GM23338 (cell line): ENCODE measurements around the gene LRRFIP2. TPM values are rescaled to one million over a fixed set of nuclear protein-coding genes. Genes with fewer than 3 reads are reported as not detected.

Experiments
- ATAC-seq: fragments of 200-7000 bp; cut with Tn5 transposase; 3 replicates; pipeline ENCODE4 v1.9.1; 2020
- DNase-seq: peaks from one replicate; pipeline ENCODE4 v3.0.0-alpha.2; 2015; ENCODE audit warnings: low spot score
- H2AFZ ChIP-seq: fragments of 200-600 bp; sonication (generic); 2 replicates; pipeline ENCODE4 v1.8.0; 2016; ENCODE audit warnings: antibody characterized with exemption, mild to moderate bottlenecking, moderate library complexity
- H3F3A ChIP-seq: fragments of 200-600 bp; sonication (generic); replicated peaks from 2 replicates; pipeline ENCODE4 v1.8.0; 2017; ENCODE audit warnings: antibody characterized with exemption, mixed run types, low read depth
- H3K27ac ChIP-seq: fragments of 200-600 bp; sonication (generic); 2 replicates; pipeline ENCODE4 v1.6.1; 2016; ENCODE audit warnings: low read depth
- H3K27me3 ChIP-seq: fragments of 200-600 bp; sonication (generic); 2 replicates; pipeline ENCODE4 v1.8.0; 2016; ENCODE audit warnings: mild to moderate bottlenecking, mixed run types, moderate library complexity; ENCODE audit not compliant: insufficient read depth
- H3K36me3 ChIP-seq: fragments of 200-600 bp; sonication (generic); 2 replicates; pipeline ENCODE4 v1.8.0; 2016; ENCODE audit warnings: mild to moderate bottlenecking; ENCODE audit not compliant: insufficient read depth
- H3K4me1 ChIP-seq: fragments of 200-600 bp; sonication (generic); 2 replicates; pipeline ENCODE4 v1.8.0; 2016; ENCODE audit warnings: mild to moderate bottlenecking, moderate library complexity; ENCODE audit not compliant: insufficient read depth
- H3K4me2 ChIP-seq: fragments of 200-600 bp; sonication (generic); 2 replicates; pipeline ENCODE4 v1.7.1; 2017; ENCODE audit warnings: mixed run types
- H3K4me3 ChIP-seq: fragments of 200-600 bp; sonication (generic); 2 replicates; pipeline ENCODE4 v1.6.1; 2016; ENCODE audit warnings: mixed run types
- H3K79me2 ChIP-seq: fragments of 200-600 bp; sonication (generic); replicated peaks from 2 replicates; pipeline ENCODE4 v1.8.0; 2017; ENCODE audit warnings: mild to moderate bottlenecking; ENCODE audit not compliant: insufficient read depth
- H3K9me2 ChIP-seq: fragments of 200-600 bp; sonication (generic); 2 replicates; pipeline ENCODE4 v1.8.0; 2017; ENCODE audit not compliant: insufficient read depth
- H4K20me1 ChIP-seq: fragments of 200-600 bp; sonication (generic); replicated peaks from 2 replicates; pipeline ENCODE4 v1.8.0; 2017; ENCODE audit warnings: mild to moderate bottlenecking; ENCODE audit not compliant: insufficient read depth
- H3K27ac Mint-ChIP-seq: 2 replicates; pipeline ENCODE4 v1.8.0; 2020; ENCODE audit warnings: inconsistent platforms, mild to moderate bottlenecking, moderate library complexity, mixed read lengths
- H3K27me3 Mint-ChIP-seq: 3 replicates; pipeline ENCODE4 v1.8.0; 2022; ENCODE audit warnings: low read depth, mild to moderate bottlenecking, moderate library complexity, mixed read lengths, inconsistent platforms; ENCODE audit not compliant: insufficient read depth, poor library complexity
- H3K36me3 Mint-ChIP-seq: 3 replicates; pipeline ENCODE4 v1.8.0; 2021; ENCODE audit warnings: low read depth, mild to moderate bottlenecking, inconsistent platforms, moderate library complexity, mixed read lengths
- H3K4me1 Mint-ChIP-seq: 3 replicates; pipeline ENCODE4 v1.8.0; 2020; ENCODE audit warnings: mild to moderate bottlenecking, inconsistent platforms, mixed read lengths
- H3K4me3 Mint-ChIP-seq: 3 replicates; pipeline ENCODE4 v1.8.0; 2021; ENCODE audit warnings: moderate library complexity, mild to moderate bottlenecking, inconsistent platforms, mixed read lengths
- H3K9me3 Mint-ChIP-seq: 3 replicates; pipeline ENCODE4 v1.8.0; 2020; ENCODE audit warnings: moderate library complexity, mild to moderate bottlenecking, inconsistent platforms, mixed read lengths
- CTCF ChIP-seq, 2 experiments: fragments of 200-600 bp in 1 of 2; sonication (generic) in 1 of 2; conservative IDR thresholded peaks; 2 replicates each; pipeline versions ENCODE4 v1.5.1 to v1.6.1; 2016 to 2017; ENCODE audit warnings: antibody characterized with exemption in 2 of 2, low read depth in 2 of 2, mild to moderate bottlenecking in 2 of 2, moderate library complexity in 1 of 2
- ETS1 ChIP-seq: IDR thresholded peaks from 2 replicates; pipeline ENCODE4 v1.6.1; 2016; ENCODE audit warnings: antibody characterized with exemption
- EZH2 ChIP-seq: fragments of 200-600 bp; sonication (generic); IDR thresholded peaks from one replicate; pipeline ENCODE4 v1.8.0; 2017; ENCODE audit warnings: antibody characterized with exemption, mild to moderate bottlenecking, low read depth; ENCODE audit not compliant: unreplicated experiment
- EZH2phosphoT487 ChIP-seq: fragments of 200-600 bp; sonication (generic); IDR thresholded peaks from one replicate; pipeline ENCODE4 v1.8.1; 2018; ENCODE audit warnings: antibody characterized with exemption; ENCODE audit not compliant: unreplicated experiment
- JUNB ChIP-seq: IDR thresholded peaks from one replicate; pipeline ENCODE4 v1.6.1; 2016; ENCODE audit warnings: antibody characterized with exemption; ENCODE audit not compliant: unreplicated experiment
- NANOG ChIP-seq: IDR thresholded peaks from 2 replicates; pipeline ENCODE4 v1.6.1; 2016; ENCODE audit warnings: antibody characterized with exemption, borderline replicate concordance
- POLR2AphosphoS5 ChIP-seq: IDR thresholded peaks from 2 replicates; pipeline ENCODE4 v1.6.1; 2016; ENCODE audit warnings: antibody characterized with exemption, low read depth
- REST ChIP-seq: IDR thresholded peaks from one replicate; pipeline ENCODE4 v1.6.1; 2018; ENCODE audit warnings: antibody characterized with exemption; ENCODE audit not compliant: unreplicated experiment
- STAT1 ChIP-seq: IDR thresholded peaks from one replicate; pipeline ENCODE4 v1.6.1; 2016; ENCODE audit warnings: antibody characterized with exemption; ENCODE audit not compliant: unreplicated experiment
- ZNF114 ChIP-seq: fragments of 250-450 bp; sonication (Bioruptor Pico); IDR thresholded peaks from 2 replicates; pipeline ENCODE4 v1.5.0; 2020; ENCODE audit warnings: mild to moderate bottlenecking, moderate library complexity
- ZNF331 ChIP-seq: fragments of 250-450 bp; sonication (Bioruptor Pico); IDR thresholded peaks from 2 replicates; pipeline ENCODE4 v1.5.0; 2020; ENCODE audit warnings: low read depth, mild to moderate bottlenecking, moderate library complexity
- polyA plus RNA-seq: library from polyadenylated mRNA; unstranded; fragments of >200 nt; fragmentation: Nextera tagmentation; extraction: Ambion mirVana; gene quantifications from 2 replicates; pipeline ENCODE4 v1.2.1, GENCODE V29; 2016
- total RNA-seq: library from RNA; depleted of rRNA; stranded (reverse); fragments of >200 nt; shearing (Covaris generic); gene quantifications from 2 replicates; pipeline ENCODE4 v1.2.3, GENCODE V29; 2014

The LRRFIP2 gene
- total and polyA plus RNA-seq, 2 experiments from 2014 or later, result 20.3 to 29.0 TPM

- no peak for TF ChIP-seq ETS1
- no peak for TF ChIP-seq EZH2
- TF ChIP-seq POLR2AphosphoS5, result no peak
Observed at GRCh38 chr3:37096288-37096687, 78.1 kb downstream of the LRRFIP2 start (continued).

- Histone ChIP-seq H3K4me1 (no peaks in the 10 kb centered on the region), H3K4me2 (no peak overlapping the region), H4K20me1 (no peaks in the 10 kb centered on the region), H3K4me3 (no peak overlapping the region), H3K27me3 (no peaks in the 10 kb centered on the region), H3K27ac (no peak overlapping the region), H3F3A (no peaks in the 10 kb centered on the region), H3K9me2 (no peaks in the 10 kb centered on the region), H3K36me3 (no peaks in the 10 kb centered on the region), H2AFZ (no peak overlapping the region), H3K79me2 (no peaks in the 10 kb centered on the region)
- Mint-ChIP-seq H3K27ac (no peak overlapping the region), H3K27me3 (peaks cover 2% of the 10 kb centered on the region), H3K36me3 (no peaks in the 10 kb centered on the region; the same call in 2 of the 3 replicates), H3K9me3 (no peaks in the 10 kb centered on the region; the same call in 2 of the 3 replicates), H3K4me1 (peaks cover 3% of the 10 kb centered on the region; the same call in 2 of the 3 replicates), H3K4me3 (no peak overlapping the region)
- DNase-seq (no peak), ATAC-seq (no peak)
- TF ChIP-seq POLR2AphosphoS5 (no peak), ZNF331 (CRISPR knock-in tag) (no peak)
Observed at GRCh38 chr3:37094636-37095035, 79.7 kb downstream of the LRRFIP2 start.

GRCh38 chr3:37093481-37093880 is 80.9 kb downstream of the LRRFIP2 start:
- no peak overlapping the region for H3K4me3 Mint-ChIP-seq
- H3K27me3 Mint-ChIP-seq, result peaks cover 2% of the 10 kb centered on the region
- no peaks in the 10 kb centered on the region; the same call in 2 of the 3 replicates for H3K9me3 Mint-ChIP-seq
- H3K27me3 ChIP-seq, result no peaks in the 10 kb centered on the region
- no peaks in the 10 kb centered on the region for H3K36me3 ChIP-seq
- DNase-seq (no peak), ATAC-seq (no peak)
- no peaks in the 10 kb centered on the region for H4K20me1 ChIP-seq
- no peaks in the 10 kb centered on the region for H3F3A ChIP-seq
- H3K27ac Mint-ChIP-seq, result no peak overlapping the region
- H3K79me2 ChIP-seq, result no peaks in the 10 kb centered on the region
- H3K4me3 ChIP-seq, result no peak overlapping the region
- no peaks in the 10 kb centered on the region for H3K4me1 ChIP-seq
- H3K4me2 ChIP-seq, result no peak overlapping the region
- H2AFZ ChIP-seq, result no peak overlapping the region
- H3K9me2 ChIP-seq, result no peaks in the 10 kb centered on the region
- H3K4me1 Mint-ChIP-seq, result peaks cover 3% of the 10 kb centered on the region; the same call in 2 of the 3 replicates
- no peaks in the 10 kb centered on the region; the same call in 2 of the 3 replicates for H3K36me3 Mint-ChIP-seq
- TF ChIP-seq EZH2phosphoT487 (no peak), STAT1 (no peak), CTCF (conservative IDR thresholded peaks at IDR 0.05; ENCODE audit: low read depth in 2 of 2) (no peak), EZH2 (no peak), JUNB (no peak), POLR2AphosphoS5 (no peak), NANOG (no peak), ZNF114 (CRISPR knock-in tag) (no peak), REST (no peak)
- H3K27ac ChIP-seq, result no peak overlapping the region
